PC-3 (cell line): ENCODE measurements around the gene SLC35E3. TPM values are rescaled to one million over a fixed set of nuclear protein-coding genes. Genes with fewer than 3 reads are reported as not detected.

Experiments used
- ATAC-seq: fragments of 200-7000 bp; cut with Tn5 transposase; 2 replicates; pipeline ENCODE4 v1.9.1; 2020; ENCODE audit warnings: mild to moderate bottlenecking, moderate library complexity
- BruUV-seq: library from RNA; stranded (reverse); fragments of 400-500 nt; replicated peaks from 2 replicates; lab custom pipeline; 2021; lab: Mats Ljungman, UMichigan
- CTCF ChIA-PET: fragments of 300-600 bp; sonication (Branson Sonifier 250); formaldehyde crosslinking; loops from one replicate; lab custom pipeline; 2022; ENCODE audit warnings: antibody characterized with exemption; lab: Charles Lee
- POLR2A ChIA-PET: fragments of 300-600 bp; sonication (Branson Sonifier 250); formaldehyde crosslinking; loops from one replicate; lab custom pipeline; 2022; ENCODE audit warnings: antibody characterized with exemption; ENCODE audit not compliant: unreplicated experiment; lab: Charles Lee
- DNase-seq: peaks from one replicate; pipeline ENCODE4 v3.0.0-alpha.2; 2015
- H2AFZ ChIP-seq: fragments of 300-600 bp; sonication (generic); 2 replicates; pipeline ENCODE4 v1.6.0; 2016; ENCODE audit warnings: antibody characterized with exemption, low read length
- H3F3A ChIP-seq: fragments of 300-600 bp; sonication (generic); one replicate; pipeline ENCODE4 v1.6.0; 2017; ENCODE audit warnings: antibody characterized with exemption, low read length, control low read depth, mild to moderate bottlenecking; ENCODE audit not compliant: unreplicated experiment
- H3K27ac ChIP-seq: fragments of 300-600 bp; sonication (generic); 2 replicates; pipeline ENCODE4 v1.5.1; 2016; ENCODE audit warnings: mild to moderate bottlenecking, low read length
- H3K27me3 ChIP-seq: fragments of 300-600 bp; sonication (generic); 2 replicates; pipeline ENCODE4 v1.6.1; 2016; ENCODE audit warnings: low read length, mixed read lengths
- H3K36me3 ChIP-seq: fragments of 300-600 bp; sonication (generic); 2 replicates; pipeline ENCODE4 v1.6.1; 2016; ENCODE audit warnings: low read depth, mixed run types, low read length, mixed read lengths
- H3K4me1 ChIP-seq: fragments of 300-600 bp; sonication (generic); 2 replicates; pipeline ENCODE4 v1.5.1; 2016; ENCODE audit warnings: low read length; ENCODE audit not compliant: insufficient read depth
- H3K4me2 ChIP-seq: fragments of 300-600 bp; sonication (generic); 2 replicates; pipeline ENCODE4 v1.6.0; 2016; ENCODE audit warnings: low read length
- H3K4me3 ChIP-seq: fragments of 300-600 bp; sonication (generic); 2 replicates; pipeline ENCODE4 v1.5.1; 2016; ENCODE audit warnings: mild to moderate bottlenecking, low read length, mixed read lengths
- H3K79me2 ChIP-seq: fragments of 300-600 bp; sonication (generic); 2 replicates; pipeline ENCODE4 v1.6.1; 2017; ENCODE audit warnings: low read length, mixed read lengths
- H3K9ac ChIP-seq: fragments of 300-600 bp; sonication (generic); 2 replicates; pipeline ENCODE4 v1.6.0; 2016; ENCODE audit warnings: mild to moderate bottlenecking, low read length
- H3K9me2 ChIP-seq: fragments of 300-600 bp; sonication (generic); replicated peaks from 2 replicates; pipeline ENCODE4 v1.6.1; 2016; ENCODE audit warnings: mixed run types, low read length, mixed read lengths
- H3K9me3 ChIP-seq: fragments of 300-600 bp; sonication (generic); 2 replicates; pipeline ENCODE4 v1.6.1; 2016; ENCODE audit warnings: low read length, mixed read lengths
- H4K20me1 ChIP-seq: fragments of 300-600 bp; sonication (generic); 2 replicates; pipeline ENCODE4 v1.6.1; 2016; ENCODE audit warnings: low read length, mixed read lengths
- CTCF ChIP-seq: fragments of 300-600 bp; sonication (generic); conservative IDR thresholded peaks from 2 replicates; pipeline ENCODE4 v1.5.1; 2017; ENCODE audit warnings: antibody characterized with exemption, low read depth, mild to moderate bottlenecking, low read length
- EZH2 ChIP-seq: fragments of 300-600 bp; sonication (generic); IDR thresholded peaks from one replicate; pipeline ENCODE4 v1.6.1; 2017; ENCODE audit warnings: antibody characterized with exemption, mild to moderate bottlenecking, low read length; ENCODE audit not compliant: unreplicated experiment
- EZH2phosphoT487 ChIP-seq: fragments of 300-600 bp; sonication (generic); IDR thresholded peaks from 2 replicates; pipeline ENCODE4 v1.6.1; 2018; ENCODE audit warnings: mild to moderate bottlenecking, antibody characterized with exemption, low read length, borderline replicate concordance
- intact Hi-C: fragments of 100-400 bp; cut with micrococcal nuclease; formaldehyde crosslinking; loops from 2 replicates; pipeline ENCODE4 v1.9.0; 2023
- total RNA-seq: library from RNA; depleted of rRNA; stranded (reverse); fragments of >200 nt; gene quantifications from 2 replicates; pipeline ENCODE4 v1.2.3, GENCODE V29; 2014

SLC35E3 gene
- total RNA-seq, 1 experiment from 2014 or later: 2.2 TPM

- Histone ChIP-seq H3K4me1 (peaks cover 9% of the 10 kb centered on the region; the same call in 1 of the 2 replicates), H3K9me3 (no peaks in the 10 kb centered on the region), H3K4me3 (no peak overlapping the region), H3K36me3 (no peaks in the 10 kb centered on the region), H3K27me3 (no peaks in the 10 kb centered on the region), H3K27ac (no peak overlapping the region), H2AFZ (no peak overlapping the region), H3K9me2 (no peaks in the 10 kb centered on the region), H3K79me2 (no peaks in the 10 kb centered on the region), H3K9ac (no peak overlapping the region), H3K4me2 (no peak overlapping the region), H3F3A (no peaks in the 10 kb centered on the region), H4K20me1 (no peaks in the 10 kb centered on the region)
- POLR2A ChIA-PET: no interaction called here
- CTCF ChIA-PET: interaction anchor here (1.1 kb wide), 1 partner anchor 40 kb away, joined by 3 read pairs; no protein-coding TSS in a partner anchor
- TF ChIP-seq EZH2 (no peak), CTCF (no peak), EZH2phosphoT487 (no peak)
- DNase-seq (no peak), ATAC-seq (no peak)
- intact Hi-C loops: no loop called here
- no TSS peak for BruUV-seq
Measured at GRCh38 chr12:68790081-68790951, 44.3 kb downstream of the SLC35E3 start.

- no peaks in the 10 kb centered on the region for H3K79me2 ChIP-seq
- POLR2A ChIA-PET: no interaction called here
Measured at GRCh38 chr12:68790952-68791234, 44.9 kb downstream of the SLC35E3 start.

DNA sequence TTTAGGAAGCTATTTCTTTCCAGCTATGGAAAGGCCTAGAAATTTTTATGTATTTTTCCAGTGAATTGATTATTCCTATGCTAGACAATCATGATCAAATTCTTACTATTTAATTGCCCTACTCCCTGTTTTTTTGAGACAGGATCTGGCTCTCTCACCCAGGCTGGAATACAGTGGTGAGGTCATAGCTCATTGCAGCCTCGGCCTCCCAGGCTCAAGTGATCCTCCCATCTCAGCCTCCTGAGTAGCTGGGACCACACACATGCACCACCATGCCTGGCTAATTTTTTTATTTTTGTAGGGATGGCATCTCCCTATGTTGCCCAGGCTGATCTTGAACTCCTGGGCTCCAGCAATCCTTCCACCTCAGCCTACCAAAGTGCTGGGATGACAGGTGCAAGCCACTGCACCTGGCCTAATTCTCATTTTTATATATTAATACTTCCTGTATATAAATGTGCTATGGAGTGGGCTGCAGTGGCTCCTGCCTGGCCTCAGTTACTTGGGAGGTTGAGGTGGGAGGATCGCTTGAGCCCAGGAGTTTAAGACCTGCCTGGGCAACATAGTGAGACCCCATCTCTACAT lies 46.0 kb downstream of the SLC35E3 start:
- Histone ChIP-seq H3K4me1 (peaks cover 10% of the 10 kb centered on the region; the same call in 1 of the 2 replicates), H3K4me3 (no peak overlapping the region), H3K36me3 (no peaks in the 10 kb centered on the region), H3K9ac (no peak overlapping the region), H3K79me2 (no peaks in the 10 kb centered on the region), H3K4me2 (no peak overlapping the region), H3K9me3 (no peaks in the 10 kb centered on the region), H3K27ac (no peak overlapping the region), H3F3A (no peaks in the 10 kb centered on the region), H3K27me3 (no peaks in the 10 kb centered on the region), H2AFZ (no peak overlapping the region), H4K20me1 (no peaks in the 10 kb centered on the region), H3K9me2 (no peaks in the 10 kb centered on the region)
- no peak for DNase-seq
- TF ChIP-seq EZH2 (no peak), EZH2phosphoT487 (no peak), CTCF (no peak)
- ChIA-PET POLR2A (no interaction called here), CTCF (interaction anchor here (1.1 kb wide), 1 partner anchor 38 kb away, joined by 3 read pairs; no protein-coding TSS in a partner anchor)
- intact Hi-C loops: no loop called here
- no TSS peak for BruUV-seq
- no peak for ATAC-seq

More at GRCh38 chr12:68790952-68791234, 44.9 kb downstream of the SLC35E3 start:
- intact Hi-C loops: no loop called here
- Histone ChIP-seq H3K27ac (no peak overlapping the region), H3F3A (no peaks in the 10 kb centered on the region), H3K4me2 (no peak overlapping the region), H3K4me1 (peaks cover 10% of the 10 kb centered on the region; the same call in 1 of the 2 replicates), H3K36me3 (no peaks in the 10 kb centered on the region), H2AFZ (no peak overlapping the region), H4K20me1 (no peaks in the 10 kb centered on the region), H3K4me3 (no peak overlapping the region), H3K9me2 (no peaks in the 10 kb centered on the region), H3K9ac (no peak overlapping the region), H3K9me3 (no peaks in the 10 kb centered on the region), H3K27me3 (no peaks in the 10 kb centered on the region)
- no peak for TF ChIP-seq EZH2phosphoT487
- BruUV-seq: no TSS peak
- no peak for DNase-seq
- no peak for ATAC-seq
- CTCF ChIA-PET: interaction anchor here (1.1 kb wide), 1 partner anchor 39 kb away, joined by 3 read pairs; no protein-coding TSS in a partner anchor
